OCI-LY3 (cell line): Measurements from ENCODE around the gene NDUFB10.

Experiments used
- H2AFZ ChIP-seq: fragments of 200-600, 300-600 bp; shearing (Covaris generic); 2 replicates; pipeline ENCODE4 v1.6.0; 2014; ENCODE audit warnings: antibody characterized with exemption, low read depth, low read length
- H3K27ac ChIP-seq: fragments of 200-600, 300-600 bp; sonication (generic); 2 replicates; pipeline ENCODE4 v1.5.1; 2014; ENCODE audit warnings: mild to moderate bottlenecking, low read length, moderate library complexity, mixed read lengths
- H3K27me3 ChIP-seq: fragments of 200-600, 300-600 bp; sonication (generic); 2 replicates; pipeline ENCODE4 v1.6.1; 2014; ENCODE audit warnings: low read depth, low read length, mixed read lengths
- H3K36me3 ChIP-seq: fragments of 200-600, 300-600 bp; sonication (generic); replicated peaks from 2 replicates; pipeline ENCODE3; 2014; ENCODE audit warnings: low read depth, low read length, mixed read lengths
- H3K4me1 ChIP-seq: fragments of 300-600, 200-600 bp; sonication (generic); 2 replicates; pipeline ENCODE4 v1.6.1; 2014; ENCODE audit warnings: low read length, mixed read lengths
- H3K4me2 ChIP-seq: fragments of 200-600, 300-600 bp; sonication (generic); 2 replicates; pipeline ENCODE4 v1.6.1; 2014; ENCODE audit warnings: low read length, mixed read lengths
- H3K4me3 ChIP-seq: fragments of 300-600, 200-600 bp; sonication (generic); 2 replicates; pipeline ENCODE4 v1.5.1; 2014; ENCODE audit warnings: antibody characterized with exemption, mild to moderate bottlenecking, low read length, moderate library complexity
- H3K79me2 ChIP-seq: fragments of 300-600, 200-600 bp; shearing (Covaris generic); 2 replicates; pipeline ENCODE4 v1.6.1; 2014; ENCODE audit warnings: mild to moderate bottlenecking, low read length, mixed read lengths
- H3K9ac ChIP-seq: fragments of 300-600, 200-600 bp; shearing (Covaris generic); 2 replicates; pipeline ENCODE4 v1.6.0; 2014; ENCODE audit warnings: mild to moderate bottlenecking, low read length, moderate library complexity
- H3K9me3 ChIP-seq: fragments of 200-600, 300-600 bp; shearing (Covaris generic); 2 replicates; pipeline ENCODE4 v1.6.1; 2014; ENCODE audit warnings: low read length, mixed read lengths; ENCODE audit not compliant: insufficient read depth
- H4K20me1 ChIP-seq: fragments of 200-600, 300-600 bp; sonication (generic); 2 replicates; pipeline ENCODE4 v1.6.1; 2016; ENCODE audit warnings: low read length, mixed read lengths; ENCODE audit not compliant: insufficient read depth
- CTCF ChIP-seq: fragments of 200-600, 300-600 bp; sonication (generic); IDR thresholded peaks from 2 replicates; pipeline ENCODE4 v1.5.1; 2014; ENCODE audit warnings: antibody characterized with exemption, low read length, low read depth
- EZH2phosphoT487 ChIP-seq: fragments of 200-600 bp; shearing (Covaris generic); IDR thresholded peaks from 2 replicates; pipeline ENCODE4 v1.6.1; 2018; ENCODE audit warnings: antibody characterized with exemption, mixed run types, low read depth

Gene NDUFB10

DNA sequence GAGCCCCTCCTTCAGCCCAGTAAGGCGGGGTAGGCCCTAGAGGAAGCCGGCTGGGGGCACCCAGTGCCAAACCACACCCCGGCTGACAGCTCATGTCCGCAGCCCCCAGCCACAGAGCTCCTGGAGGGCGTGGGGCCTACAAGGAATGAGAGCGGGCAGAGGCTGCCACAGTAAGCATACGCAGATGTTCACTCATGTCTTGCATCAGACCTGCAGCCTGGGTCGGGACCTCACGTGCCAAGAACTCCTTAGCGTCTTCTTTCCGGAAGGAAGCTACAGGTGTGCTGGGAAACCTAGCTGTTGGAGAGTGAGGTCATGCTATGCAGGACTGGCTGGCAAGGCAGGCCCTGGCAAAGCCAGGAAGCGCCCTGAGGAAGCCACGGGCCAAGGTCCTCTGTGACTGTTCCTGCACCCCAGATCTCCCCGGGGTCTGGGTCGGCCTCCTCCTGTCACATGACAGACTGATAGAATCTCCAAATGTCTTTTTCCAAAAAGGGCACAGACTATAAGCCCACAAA, 48.7 kb downstream of the NDUFB10 start:
- peak overlapping the region; percentile 87 for H3K9ac ChIP-seq
- no peaks in the 10 kb centered on the region for H3K27me3 ChIP-seq
- H2AFZ ChIP-seq: no peak overlapping the region
- peaks cover 29% of the 10 kb centered on the region for H3K4me1 ChIP-seq
- TF ChIP-seq CTCF (no peak), EZH2phosphoT487 (no peak)
- peaks cover 76% of the 10 kb centered on the region for H3K79me2 ChIP-seq
- H3K4me2 ChIP-seq: peak overlapping the region; percentile 99
- peak overlapping the region; percentile 95 for H3K4me3 ChIP-seq
- H4K20me1 ChIP-seq: peaks cover 59% of the 10 kb centered on the region
- no peaks in the 10 kb centered on the region for H3K9me3 ChIP-seq
- peaks cover 18% of the 10 kb centered on the region for H3K36me3 ChIP-seq
- peak overlapping the region; percentile 68 for H3K27ac ChIP-seq

DNA sequence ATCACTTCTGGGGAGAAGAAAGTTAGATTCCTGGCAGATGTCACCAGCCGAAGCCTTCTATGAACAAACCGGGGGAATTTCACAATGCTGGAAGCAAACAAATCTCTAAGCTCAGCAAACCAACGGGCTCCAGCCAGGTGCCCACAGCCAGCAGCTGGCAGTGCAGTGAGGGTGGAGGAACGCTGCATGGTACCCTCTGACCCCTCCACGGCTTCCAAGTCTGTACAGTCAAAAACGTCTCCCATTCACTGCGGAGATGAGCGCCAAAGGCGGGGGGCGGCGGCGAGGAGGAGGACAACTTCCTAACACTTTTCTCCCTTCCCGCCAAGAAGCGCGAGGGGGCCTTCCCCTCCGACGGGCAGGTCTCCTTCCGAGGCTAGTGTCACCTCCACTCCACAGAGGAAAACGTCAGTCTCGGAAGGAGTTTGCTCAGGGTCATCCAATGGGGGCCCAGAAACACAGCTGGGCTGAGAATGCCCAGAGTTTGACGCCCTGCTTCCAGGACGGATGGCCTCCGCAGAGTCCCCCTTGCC, 49.4 kb downstream of the NDUFB10 start:
- Histone ChIP-seq H3K27me3 (no peaks in the 10 kb centered on the region), H3K4me2 (peak overlapping the region; percentile 99), H3K4me3 (peak overlapping the region; percentile 95), H3K27ac (peak overlapping the region; percentile 68), H3K36me3 (peaks cover 12% of the 10 kb centered on the region), H4K20me1 (peaks cover 53% of the 10 kb centered on the region), H3K79me2 (peaks cover 70% of the 10 kb centered on the region), H3K9me3 (no peaks in the 10 kb centered on the region), H3K4me1 (peaks cover 29% of the 10 kb centered on the region), H3K9ac (peak overlapping the region; percentile 87), H2AFZ (no peak overlapping the region)
- TF ChIP-seq EZH2phosphoT487: no peak
- no peak for TF ChIP-seq CTCF

GRCh38 chr16:2009164-2009711, 49.9 kb downstream of the NDUFB10 start:
- Histone ChIP-seq H3K4me1 (peaks cover 25% of the 10 kb centered on the region), H2AFZ (no peak overlapping the region), H3K79me2 (peaks cover 65% of the 10 kb centered on the region)

More at GRCh38 chr16:2009164-2009711, 49.9 kb downstream of the NDUFB10 start:
- Histone ChIP-seq H4K20me1 (peaks cover 48% of the 10 kb centered on the region), H3K4me2 (peak overlapping the region; percentile 99), H3K36me3 (peaks cover 12% of the 10 kb centered on the region), H3K27me3 (no peaks in the 10 kb centered on the region), H3K9me3 (no peaks in the 10 kb centered on the region), H3K27ac (peak overlapping the region; percentile 68), H3K4me3 (peak overlapping the region; percentile 95), H3K9ac (peak overlapping the region; percentile 87)
- no peak for TF ChIP-seq EZH2phosphoT487
- no peak for TF ChIP-seq CTCF
